Measurements from ENCODE around the gene THRB. TPM values are rescaled to one million over a fixed set of nuclear protein-coding genes. Genes with fewer than 3 reads are reported as not detected.
"Not testable (repeated sequence)": the region's sequence is repeated elsewhere in the genome, so short reads cannot be mapped to it uniquely, and the experiment has no call there.

Gene THRB
- total and polyA plus RNA-seq, 4 donors, result 4.0 to 10.5 (median 6.2) TPM

- no CpG with 5 or more reads among the region's 4 CpGs for WGBS (ENCODE audit: insufficient coverage)
- no peaks in the 10 kb centered on the region for H3K9me3 ChIP-seq (ENCODE audit: control insufficient read depth, insufficient read depth, low read length)
Measured at GRCh38 chr3:24439021-24439420, 55.6 kb downstream of the THRB start.

GRCh38 chr3:24437326-24437725, 57.3 kb downstream of the THRB start:
- Histone ChIP-seq H3K4me3 (ENCODE audit: low read depth, low read length) (no peak overlapping the region), H3K4me1 (ENCODE audit: control insufficient read depth, insufficient read depth, low read length) (no peaks in the 10 kb centered on the region), H3K9me3 (ENCODE audit: control insufficient read depth, insufficient read depth, low read length) (no peaks in the 10 kb centered on the region), H3K36me3 (ENCODE audit: control insufficient read depth, insufficient read depth, low read length) (no peaks in the 10 kb centered on the region), H3K27me3 (ENCODE audit: control insufficient read depth, insufficient read depth, low read length) (no peaks in the 10 kb centered on the region), H3K27ac (ENCODE audit: low read depth, low read length) (no peak overlapping the region)
- WGBS (ENCODE audit: insufficient coverage), result no CpG with 5 or more reads among the region's 2 CpGs
- DNase-seq (ENCODE audit: low read depth in 4 of 6, low spot score in 6 of 6), result no peak

More at GRCh38 chr3:24439021-24439420, 55.6 kb downstream of the THRB start:
- Histone ChIP-seq H3K36me3 (ENCODE audit: control insufficient read depth, insufficient read depth, low read length) (no peaks in the 10 kb centered on the region), H3K27me3 (ENCODE audit: control insufficient read depth, insufficient read depth, low read length) (no peaks in the 10 kb centered on the region), H3K27ac (ENCODE audit: low read depth, low read length) (no peak overlapping the region), H3K4me3 (ENCODE audit: low read depth, low read length) (no peak overlapping the region), H3K4me1 (ENCODE audit: control insufficient read depth, insufficient read depth, low read length) (no peaks in the 10 kb centered on the region)
- DNase-seq (ENCODE audit: low read depth in 4 of 6, low spot score in 6 of 6), result no peak

GRCh38 chr3:24435584-24435983, 59.1 kb downstream of the THRB start:
- Histone ChIP-seq H3K36me3 (ENCODE audit: control insufficient read depth, insufficient read depth, low read length) (no peaks in the 10 kb centered on the region), H3K27me3 (ENCODE audit: control insufficient read depth, insufficient read depth, low read length) (no peaks in the 10 kb centered on the region), H3K9me3 (ENCODE audit: control insufficient read depth, insufficient read depth, low read length) (no peaks in the 10 kb centered on the region), H3K27ac (ENCODE audit: low read depth, low read length) (no peak overlapping the region), H3K4me1 (ENCODE audit: control insufficient read depth, insufficient read depth, low read length) (no peaks in the 10 kb centered on the region), H3K4me3 (ENCODE audit: low read depth, low read length) (no peak overlapping the region)
- peak in 1 of 6 donors; percentile 8 for DNase-seq (ENCODE audit: low read depth in 4 of 6, low spot score in 6 of 6)
- 60% methylated on average over 1 of the region's 5 CpGs for WGBS (ENCODE audit: insufficient coverage)

GRCh38 chr3:24434651-24435050, 60.0 kb downstream of the THRB start:
- Histone ChIP-seq H3K9me3 (ENCODE audit: control insufficient read depth, insufficient read depth, low read length) (no peaks in the 10 kb centered on the region), H3K36me3 (ENCODE audit: control insufficient read depth, insufficient read depth, low read length) (no peaks in the 10 kb centered on the region), H3K4me1 (ENCODE audit: control insufficient read depth, insufficient read depth, low read length) (no peaks in the 10 kb centered on the region), H3K27me3 (ENCODE audit: control insufficient read depth, insufficient read depth, low read length) (no peaks in the 10 kb centered on the region), H3K4me3 (ENCODE audit: low read depth, low read length) (no peak overlapping the region), H3K27ac (ENCODE audit: low read depth, low read length) (no peak overlapping the region)
- WGBS (ENCODE audit: insufficient coverage), result 92% methylated on average over 1 of the region's 1 CpG
- no peak for DNase-seq (ENCODE audit: low read depth in 4 of 6, low spot score in 6 of 6)

- Histone ChIP-seq H3K36me3 (ENCODE audit: control insufficient read depth, insufficient read depth, low read length) (no peaks in the 10 kb centered on the region), H3K27me3 (ENCODE audit: control insufficient read depth, insufficient read depth, low read length) (no peaks in the 10 kb centered on the region), H3K4me1 (ENCODE audit: control insufficient read depth, insufficient read depth, low read length) (no peaks in the 10 kb centered on the region), H3K4me3 (ENCODE audit: low read depth, low read length) (no peak overlapping the region), H3K27ac (ENCODE audit: low read depth, low read length) (no peak overlapping the region), H3K9me3 (ENCODE audit: control insufficient read depth, insufficient read depth, low read length) (no peaks in the 10 kb centered on the region)
- WGBS (ENCODE audit: insufficient coverage), result 95% methylated on average over 2 of the region's 5 CpGs
- DNase-seq (ENCODE audit: low read depth in 4 of 6, low spot score in 6 of 6), result no peak
Measured at GRCh38 chr3:24433838-24434591, 60.6 kb downstream of the THRB start.

- Histone ChIP-seq H3K27ac (ENCODE audit: low read depth, low read length) (no peak overlapping the region), H3K9me3 (ENCODE audit: control insufficient read depth, insufficient read depth, low read length) (no peaks in the 10 kb centered on the region), H3K4me1 (ENCODE audit: control insufficient read depth, insufficient read depth, low read length) (no peaks in the 10 kb centered on the region), H3K4me3 (ENCODE audit: low read depth, low read length) (no peak overlapping the region), H3K27me3 (ENCODE audit: control insufficient read depth, insufficient read depth, low read length) (no peaks in the 10 kb centered on the region), H3K36me3 (ENCODE audit: control insufficient read depth, insufficient read depth, low read length) (no peaks in the 10 kb centered on the region)
- no peak for DNase-seq (ENCODE audit: low read depth in 4 of 6, low spot score in 6 of 6)
Measured at GRCh38 chr3:24432989-24433388, 61.7 kb downstream of the THRB start.

GRCh38 chr3:24428481-24428880, 66.2 kb downstream of the THRB start:
- no peak for DNase-seq (ENCODE audit: low read depth in 4 of 6, low spot score in 6 of 6)
- Histone ChIP-seq H3K4me3 (ENCODE audit: low read depth, low read length) (no peak overlapping the region), H3K9me3 (ENCODE audit: control insufficient read depth, insufficient read depth, low read length) (no peaks in the 10 kb centered on the region), H3K4me1 (ENCODE audit: control insufficient read depth, insufficient read depth, low read length) (no peaks in the 10 kb centered on the region), H3K27me3 (ENCODE audit: control insufficient read depth, insufficient read depth, low read length) (no peaks in the 10 kb centered on the region), H3K36me3 (ENCODE audit: control insufficient read depth, insufficient read depth, low read length) (no peaks in the 10 kb centered on the region), H3K27ac (ENCODE audit: low read depth, low read length) (no peak overlapping the region)
- WGBS (ENCODE audit: insufficient coverage), result 100% methylated on average over 1 of the region's 2 CpGs

- H3K36me3 ChIP-seq (ENCODE audit: control insufficient read depth, insufficient read depth, low read length), result no peaks in the 10 kb centered on the region
- WGBS (ENCODE audit: insufficient coverage), result no CpG with 5 or more reads among the region's 2 CpGs
- no peaks in the 10 kb centered on the region for H3K9me3 ChIP-seq (ENCODE audit: control insufficient read depth, insufficient read depth, low read length)
- peak in 2 of 6 donors; percentile 18 to 85 for DNase-seq (ENCODE audit: low read depth in 4 of 6, low spot score in 6 of 6)
- H3K4me3 ChIP-seq (ENCODE audit: low read depth, low read length), result no peak overlapping the region
- H3K4me1 ChIP-seq (ENCODE audit: control insufficient read depth, insufficient read depth, low read length), result no peaks in the 10 kb centered on the region
- H3K27ac ChIP-seq (ENCODE audit: low read depth, low read length), result no peak overlapping the region
- H3K27me3 ChIP-seq (ENCODE audit: control insufficient read depth, insufficient read depth, low read length), result no peaks in the 10 kb centered on the region
Measured at GRCh38 chr3:24426896-24427295, 67.8 kb downstream of the THRB start.

GRCh38 chr3:24420829-24421228, 73.8 kb downstream of the THRB start:
- not testable (repeated sequence) for H3K27me3 ChIP-seq (ENCODE audit: control insufficient read depth, insufficient read depth, low read length); H3K27ac ChIP-seq (ENCODE audit: low read depth, low read length); H3K9me3 ChIP-seq (ENCODE audit: control insufficient read depth, insufficient read depth, low read length); DNase-seq (ENCODE audit: low read depth in 4 of 6, low spot score in 6 of 6); H3K4me1 ChIP-seq (ENCODE audit: control insufficient read depth, insufficient read depth, low read length); H3K36me3 ChIP-seq (ENCODE audit: control insufficient read depth, insufficient read depth, low read length); H3K4me3 ChIP-seq (ENCODE audit: low read depth, low read length)
- WGBS (ENCODE audit: insufficient coverage), result no CpG with 5 or more reads among the region's 1 CpG

- Histone ChIP-seq H3K27me3 (ENCODE audit: control insufficient read depth, insufficient read depth, low read length) (no peaks in the 10 kb centered on the region), H3K4me1 (ENCODE audit: control insufficient read depth, insufficient read depth, low read length) (no peaks in the 10 kb centered on the region), H3K36me3 (ENCODE audit: control insufficient read depth, insufficient read depth, low read length) (no peaks in the 10 kb centered on the region), H3K9me3 (ENCODE audit: control insufficient read depth, insufficient read depth, low read length) (peaks cover 2% of the 10 kb centered on the region), H3K4me3 (ENCODE audit: low read depth, low read length) (no peak overlapping the region), H3K27ac (ENCODE audit: low read depth, low read length) (no peak overlapping the region)
- no peak for DNase-seq (ENCODE audit: low read depth in 4 of 6, low spot score in 6 of 6)
- 60% methylated on average over 2 of the region's 2 CpGs for WGBS (ENCODE audit: insufficient coverage)
Measured at GRCh38 chr3:24420224-24420623, 74.4 kb downstream of the THRB start.

Data from spinal cord (tissue), 10 donors.